Measurements from ENCODE around the gene EVA1A. TPM values are rescaled to one million over a fixed set of nuclear protein-coding genes. Genes with fewer than 3 reads are reported as not detected.

The EVA1A gene
- total RNA-seq, 1 experiment from 2014 or later: 0.21 TPM

DNA sequence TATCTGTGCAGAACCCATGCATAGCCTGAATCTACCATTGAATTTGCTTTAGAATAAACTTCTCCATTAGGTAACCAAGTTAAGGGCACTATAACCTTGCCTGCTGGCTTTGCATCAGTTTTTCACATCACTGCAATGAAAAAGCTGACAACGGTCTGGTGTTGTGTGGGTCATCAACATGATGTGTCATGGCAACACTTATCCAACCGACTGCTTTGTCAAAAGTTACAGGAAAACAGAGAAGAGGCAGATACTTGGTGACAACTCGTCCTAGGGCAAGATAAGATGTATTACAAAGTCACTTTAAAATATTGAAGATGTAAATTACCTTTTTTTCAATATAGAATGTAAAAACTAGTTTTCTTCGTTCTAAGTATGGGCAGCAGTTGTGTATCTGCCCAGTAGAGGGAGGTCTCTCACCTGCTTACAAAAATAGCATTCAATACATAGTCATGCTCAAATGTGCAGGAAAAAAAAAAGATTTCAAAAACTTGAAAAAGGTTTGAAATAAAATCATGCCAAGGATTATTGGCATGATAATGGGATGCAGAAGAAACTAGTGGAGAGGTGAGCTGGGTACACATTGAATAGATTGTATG, 96.3 kb downstream of the EVA1A start:
- Histone ChIP-seq H3K36me3 (ENCODE audit: control insufficient read depth, insufficient read depth, low read length) (no peaks in the 10 kb centered on the region), H3K4me3 (ENCODE audit: low read depth in 2 of 2, low read length in 2 of 2) (no peak overlapping the region), H3K4me1 (ENCODE audit: control insufficient read depth, insufficient read depth, low read length) (no peaks in the 10 kb centered on the region), H3K27ac (ENCODE audit: low read length) (no peak overlapping the region), H3K27me3 (ENCODE audit: control insufficient read depth, insufficient read depth, low read length) (peaks cover 16% of the 10 kb centered on the region), H3K9me3 (ENCODE audit: control insufficient read depth, insufficient read depth, low read depth, low read length) (no peaks in the 10 kb centered on the region)
- no peak for TF ChIP-seq REST (IDR thresholded peaks at IDR 0.05; ENCODE audit: insufficient read depth in 1 of 2, low read depth in 2 of 2, low read length in 1 of 2)
- peak; percentile 68 for TF ChIP-seq CTCF (IDR thresholded peaks at IDR 0.05)
- intact Hi-C loops (cut with micrococcal nuclease; ENCODE audit: unreplicated experiment): loop anchor here (1.0 kb wide), 2 partner anchors 145 to 164 kb away; no protein-coding TSS in a partner anchor
- POLR2A ChIA-PET: no interaction called here
- DNase-seq (ENCODE audit: low read depth, low spot score) (no peak), ATAC-seq (0 out of 2 replicates have a peak, but pooled peaks have one; percentile 62)
- no TSS peak for BruUV-seq (replicated peaks)
- in situ Hi-C loops (cut with HindIII; ENCODE audit: low pct_unique_long_range_greater_than_20kb, low sequenced_read_pairs): no loop called here
- CTCF ChIA-PET: no interaction called here

DNA sequence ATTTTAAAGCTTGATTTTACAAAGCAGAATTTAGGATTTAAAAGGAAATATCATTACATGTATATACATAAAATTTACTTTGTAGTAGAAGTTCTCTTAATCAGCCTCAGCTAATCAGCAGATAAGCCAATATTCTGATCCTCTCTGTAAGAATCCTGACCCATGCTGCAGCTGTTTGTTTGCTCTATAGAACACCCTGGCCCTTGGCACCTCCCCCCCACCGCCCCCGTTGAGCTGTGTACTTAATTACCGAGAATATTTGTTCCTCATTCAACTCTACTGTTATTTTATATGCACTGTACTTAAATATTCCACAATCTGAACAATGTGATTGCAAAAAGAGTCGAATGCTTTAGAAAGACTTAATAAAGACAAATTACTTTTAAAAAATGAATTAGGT, 98.0 kb downstream of the EVA1A start:
- H3K27me3 ChIP-seq (ENCODE audit: control insufficient read depth, insufficient read depth, low read length): peaks cover 12% of the 10 kb centered on the region
- POLR2A ChIA-PET: no interaction called here
- DNase-seq (ENCODE audit: low read depth, low spot score) (no peak), ATAC-seq (no peak)
- H3K4me1 ChIP-seq (ENCODE audit: control insufficient read depth, insufficient read depth, low read length): no peaks in the 10 kb centered on the region
- H3K36me3 ChIP-seq (ENCODE audit: control insufficient read depth, insufficient read depth, low read length): no peaks in the 10 kb centered on the region
- CTCF ChIA-PET: interaction anchor here (0.6 kb wide), 1 partner anchor 99 kb away, joined by 3 read pairs; no protein-coding TSS in a partner anchor
- intact Hi-C loops (cut with micrococcal nuclease; ENCODE audit: unreplicated experiment) (no loop called here), in situ Hi-C loops (cut with HindIII; ENCODE audit: low pct_unique_long_range_greater_than_20kb, low sequenced_read_pairs) (no loop called here)
- no TSS peak for BruUV-seq (replicated peaks)
- TF ChIP-seq SIN3A (IDR thresholded peaks at IDR 0.05; ENCODE audit: borderline replicate concordance, insufficient read depth, low read depth, low read length) (no peak), TCF7L2 (IDR thresholded peaks at IDR 0.05; ENCODE audit: low read depth, low read length) (no peak)
- H3K9me3 ChIP-seq (ENCODE audit: control insufficient read depth, insufficient read depth, low read depth, low read length): no peaks in the 10 kb centered on the region
- no peak overlapping the region for H3K4me3 ChIP-seq (ENCODE audit: low read depth in 2 of 2, low read length in 2 of 2)
- no peak overlapping the region for H3K27ac ChIP-seq (ENCODE audit: low read length)

- no peak overlapping the region for H3K27ac ChIP-seq (ENCODE audit: low read length)
- ChIA-PET POLR2A (no interaction called here), CTCF (no interaction called here)
- no peaks in the 10 kb centered on the region for H3K36me3 ChIP-seq (ENCODE audit: control insufficient read depth, insufficient read depth, low read length)
- DNase-seq (ENCODE audit: low read depth, low spot score) (no peak), ATAC-seq (no peak)
- intact Hi-C loops (cut with micrococcal nuclease; ENCODE audit: unreplicated experiment) (no loop called here), in situ Hi-C loops (cut with HindIII; ENCODE audit: low pct_unique_long_range_greater_than_20kb, low sequenced_read_pairs) (no loop called here)
- peaks cover 11% of the 10 kb centered on the region for H3K27me3 ChIP-seq (ENCODE audit: control insufficient read depth, insufficient read depth, low read length)
- H3K9me3 ChIP-seq (ENCODE audit: control insufficient read depth, insufficient read depth, low read depth, low read length): no peaks in the 10 kb centered on the region
- H3K4me3 ChIP-seq (ENCODE audit: low read depth in 2 of 2, low read length in 2 of 2): no peak overlapping the region
- BruUV-seq (replicated peaks): no TSS peak
- H3K4me1 ChIP-seq (ENCODE audit: control insufficient read depth, insufficient read depth, low read length): no peaks in the 10 kb centered on the region
- TF ChIP-seq SIN3A (IDR thresholded peaks at IDR 0.05; ENCODE audit: borderline replicate concordance, insufficient read depth, low read depth, low read length) (no peak), TCF7L2 (IDR thresholded peaks at IDR 0.05; ENCODE audit: low read depth, low read length) (no peak), POLR2AphosphoS5 (IDR thresholded peaks at IDR 0.05; ENCODE audit: low read depth, low read length) (no peak), CTCF (IDR thresholded peaks at IDR 0.05) (no peak), REST (IDR thresholded peaks at IDR 0.05; ENCODE audit: insufficient read depth in 1 of 2, low read depth in 2 of 2, low read length in 1 of 2) (no peak)
Observed at GRCh38 chr2:75462206-75462605, 98.5 kb downstream of the EVA1A start.

Measured in Panc1 (cell line).